Thyroid gland (tissue), 4 donors: Measurements from ENCODE around the gene BRSK2.

ENCODE experiments used
- CTCF ChIP-seq, 6 experiments: fragments of 200-600 bp in 3 of 6; fragments of 450-650 bp in 3 of 6; sonication (generic) in 3 of 6; IDR thresholded peaks; one replicate each; pipeline ENCODE4 v1.5.1; 2016 to 2019; ENCODE audit warnings: antibody characterized with exemption in 6 of 6, mild to moderate bottlenecking in 2 of 6, inconsistent platforms in 1 of 6, moderate library complexity in 1 of 6
- POLR2A ChIP-seq, 2 donors: fragments of 450-650 bp; IDR thresholded peaks; one replicate each; pipeline ENCODE4 v1.6.1; 2017; ENCODE audit warnings: antibody characterized with exemption in 2 of 2, mild to moderate bottlenecking in 2 of 2, moderate library complexity in 1 of 2

GRCh38 chr11:1403721-1404460, 14.2 kb downstream of the BRSK2 start:
- TF ChIP-seq CTCF (IDR thresholded peaks at IDR 0.05), result no peak
- no peak for TF ChIP-seq POLR2A (IDR thresholded peaks at IDR 0.05)
